Prostate gland (tissue), 2 donors: ENCODE data around the gene RORB.

Source experiments
- CTCF ChIP-seq, 4 experiments: fragments of 200-600 bp in 2 of 4; fragments of 450-650 bp in 2 of 4; sonication (generic) in 2 of 4; IDR thresholded peaks; 1 replicate in 3 of 4; 2 replicates in 1 of 4; pipeline ENCODE4 v1.5.1; 2016 to 2019; ENCODE audit warnings: antibody characterized with exemption in 4 of 4, mild to moderate bottlenecking in 2 of 4, moderate library complexity in 2 of 4
- POLR2A ChIP-seq: fragments of 450-650 bp; IDR thresholded peaks from one replicate; pipeline ENCODE4 v1.6.1; 2016; ENCODE audit warnings: antibody characterized with exemption, mild to moderate bottlenecking
- POLR2AphosphoS5 ChIP-seq: sonication (generic); formaldehyde crosslinking; IDR thresholded peaks from one replicate; pipeline ENCODE4 v1.6.1; 2017; ENCODE audit warnings: antibody characterized with exemption

GRCh38 chr9:74639112-74639511, 142.0 kb downstream of the RORB start:
- TF ChIP-seq CTCF (IDR thresholded peaks at IDR 0.05) (no peak), POLR2A (no peak), POLR2AphosphoS5 (no peak)
